Measurements from ENCODE around the gene PIRT.

GRCh38 chr17:10857976-10858375 is 20.1 kb upstream of the PIRT start:
- TF ChIP-seq POLR2A (IDR thresholded peaks at IDR 0.05) (no peak), CTCF (IDR thresholded peaks at IDR 0.05) (no peak)

Data from heart left ventricle (tissue), 13 donors.